NCI-H2107 treated with DMSO at 0.1 percent for 48 hours (cell line): ENCODE results near the gene GNB3.
A peak's percentile ranks its signal among the peaks of the same experiment; 100 is the strongest.

Experiments
- DNase-seq: peaks from one replicate; lab custom pipeline; 2025; ENCODE audit not compliant: unreplicated experiment; lab: John Stamatoyannopoulos, UW

The GNB3 gene

DNA sequence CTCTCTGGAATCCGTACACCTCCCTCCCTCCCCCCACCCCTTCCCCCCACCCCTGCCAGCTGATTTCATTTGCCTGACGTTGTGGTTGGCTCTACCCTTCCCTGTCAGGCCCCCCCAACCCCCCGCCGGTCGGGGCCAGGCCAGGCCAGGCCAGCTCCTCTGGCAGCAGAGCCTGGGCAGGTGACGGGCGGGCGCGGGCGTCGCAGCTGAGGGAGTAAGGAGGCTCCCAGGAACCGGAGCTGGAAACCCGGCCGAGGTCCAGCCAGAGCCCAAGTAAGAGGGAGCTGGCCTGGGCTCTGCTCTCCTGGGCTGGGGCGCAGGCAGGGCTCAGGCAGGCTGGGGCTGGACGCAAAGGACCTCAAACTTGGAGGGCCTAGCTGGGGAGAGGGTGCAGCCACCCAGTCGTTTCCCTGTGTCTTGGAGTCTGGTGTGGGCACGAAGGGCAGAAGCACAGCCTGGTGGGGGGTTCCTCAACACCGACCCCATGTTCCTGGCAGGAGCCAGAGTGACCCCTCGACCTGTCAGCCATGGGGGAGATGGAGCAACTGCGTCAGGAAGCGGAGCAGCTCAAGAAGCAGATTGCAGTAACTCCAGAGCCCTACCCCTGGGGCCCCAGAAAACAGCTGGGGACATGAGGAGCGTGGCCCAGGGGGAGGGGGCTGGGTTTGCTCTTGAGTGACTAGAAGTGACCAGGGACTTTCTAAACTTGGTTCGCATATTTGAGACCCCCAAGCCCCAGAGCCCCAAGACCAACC lies at the start of gene GNB3:
TSS of gene GNB3 (plus strand) at position 165 of the 755 bp plus-strand sequence. CDS start at position 528, 363 bp downstream.
- no peak for DNase-seq

DNA sequence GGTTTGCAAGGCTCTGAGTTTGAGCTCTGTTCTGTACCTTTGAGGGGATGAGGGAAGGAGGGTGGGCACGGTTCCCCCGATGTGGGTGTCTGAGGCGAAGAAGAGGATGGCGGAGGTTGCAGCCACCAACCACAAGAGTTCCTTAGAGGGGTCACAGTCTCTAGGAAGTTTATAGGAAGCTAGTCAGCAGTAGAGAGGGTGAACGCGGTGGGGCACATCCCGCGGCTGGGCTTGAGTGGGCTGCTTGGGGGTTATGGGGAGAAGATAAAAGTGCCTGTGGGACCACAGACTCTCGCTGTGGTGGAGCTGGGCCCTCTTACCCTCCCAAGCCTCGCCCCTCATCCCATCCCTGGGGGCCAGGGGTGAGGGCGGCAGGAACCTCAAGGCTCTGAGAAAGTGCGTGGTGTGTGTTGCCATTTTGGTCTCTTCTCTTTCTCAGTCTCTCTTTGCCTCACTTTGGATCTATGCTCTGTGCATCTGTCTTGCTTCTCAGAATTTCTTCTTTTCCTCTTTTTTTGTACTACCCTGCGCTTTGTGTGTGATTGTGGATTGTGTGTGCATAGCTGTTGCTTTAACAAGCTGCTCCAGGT lies 48.7 kb upstream of the GNB3 start:
- no peak for DNase-seq

DNA sequence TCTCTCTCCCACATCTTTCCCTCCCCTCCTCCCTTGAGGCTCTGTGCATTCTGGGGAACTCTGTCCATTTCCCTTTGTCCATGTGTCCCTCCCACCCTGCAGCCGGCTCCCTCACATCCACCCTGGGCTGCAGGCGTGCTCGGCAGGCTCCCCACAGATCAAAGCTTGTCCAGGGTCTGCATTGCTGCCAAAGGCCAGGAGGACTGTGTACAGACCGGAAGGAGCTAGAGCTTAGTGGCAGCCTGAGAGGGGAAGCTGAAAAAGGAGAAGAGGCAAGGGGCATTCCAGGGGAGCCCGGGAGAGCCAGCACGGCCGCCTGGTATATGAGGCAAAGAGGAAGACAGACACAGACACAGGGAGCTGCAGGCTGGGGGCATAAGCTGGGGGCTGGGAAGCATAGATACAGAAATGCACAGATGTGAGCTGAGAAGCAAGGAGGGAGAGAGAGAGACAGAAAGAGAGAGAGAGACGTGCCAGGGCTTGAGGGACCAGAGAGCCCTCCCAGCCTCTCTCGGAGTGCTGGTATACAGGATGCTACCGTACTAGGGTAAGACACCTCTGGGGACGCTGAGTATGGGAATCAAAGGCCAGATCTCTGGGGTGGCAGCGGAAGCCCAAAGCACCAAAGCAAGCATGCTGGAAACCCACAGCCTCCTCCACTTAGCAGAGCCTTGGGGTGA lies 48.1 kb upstream of the GNB3 start:
- no peak for DNase-seq

DNA sequence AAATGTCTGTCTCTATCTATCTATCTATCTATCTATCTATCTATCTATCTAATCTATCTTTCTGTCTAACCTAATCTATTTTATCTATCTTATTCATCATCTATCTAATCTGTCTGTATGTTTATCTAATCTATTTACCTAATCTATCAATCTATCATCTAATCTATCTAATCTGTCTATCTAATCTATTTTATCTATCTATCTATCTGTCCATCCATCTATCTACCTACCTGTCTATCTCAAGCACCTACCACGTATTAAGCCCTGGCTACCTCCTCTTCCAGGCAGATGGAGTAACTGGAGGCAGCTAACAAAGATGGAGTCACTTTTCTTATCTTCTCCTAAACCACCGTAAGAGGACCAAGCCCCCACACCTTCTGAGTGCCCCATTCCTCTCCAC lies 45.6 kb upstream of the GNB3 start:
- DNase-seq: no peak

DNA sequence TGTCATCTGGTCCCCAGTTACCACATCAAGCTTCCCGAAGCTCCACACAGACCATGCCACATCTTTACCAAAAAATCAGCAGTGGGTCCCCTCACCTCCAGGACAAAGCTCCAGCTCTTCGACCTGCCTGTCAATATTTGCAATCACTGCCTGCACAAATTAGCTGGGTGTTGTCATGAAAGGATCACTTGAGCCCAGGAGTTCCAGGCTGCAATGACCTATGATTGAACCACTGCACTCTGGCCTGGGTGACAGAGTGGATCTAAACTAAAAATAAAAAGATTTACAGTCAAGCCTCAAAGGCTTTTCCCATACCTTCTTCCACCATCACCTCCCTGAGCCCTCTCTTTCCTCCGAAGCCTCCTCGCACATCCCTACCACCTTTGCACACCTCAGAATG lies 44.1 kb upstream of the GNB3 start:
- DNase-seq: no peak

DNA sequence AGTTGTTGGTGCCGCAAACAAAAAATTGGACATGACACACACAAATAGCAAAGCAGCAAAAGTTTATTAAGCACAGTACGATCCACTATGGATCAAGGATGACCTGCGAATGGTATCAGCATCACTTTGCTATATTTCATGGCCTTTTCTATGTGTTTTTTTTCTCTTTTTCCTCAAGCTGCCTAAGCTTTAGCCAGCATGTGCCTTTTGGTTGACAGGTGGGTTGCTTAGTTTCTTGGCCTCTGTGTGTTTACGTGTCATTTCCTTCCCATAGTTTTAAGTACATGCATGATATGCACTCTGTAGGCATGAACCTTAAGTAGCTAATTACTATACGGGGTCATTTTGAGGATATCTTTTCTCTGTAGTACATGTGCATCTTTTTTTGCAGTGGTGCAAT lies 41.6 kb upstream of the GNB3 start:
- no peak for DNase-seq

DNA sequence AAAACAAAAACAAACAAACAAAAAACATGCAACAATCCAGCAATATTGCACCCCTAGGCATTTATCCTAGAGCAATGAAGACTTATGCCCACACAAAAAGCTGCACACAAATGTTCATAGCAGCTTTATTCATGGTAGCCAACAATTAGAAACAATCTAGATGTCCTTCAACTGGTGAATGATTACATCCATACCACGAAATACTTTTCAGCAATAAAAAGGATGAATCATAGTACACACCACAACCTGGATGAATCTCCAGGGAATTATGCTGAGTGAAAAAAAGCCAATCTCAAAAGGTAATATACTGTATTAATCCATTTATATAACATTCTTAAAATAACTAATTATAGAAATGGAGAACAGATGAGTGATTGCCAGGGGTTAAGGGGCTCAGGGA lies 33.6 kb upstream of the GNB3 start:
- no peak for DNase-seq

DNA sequence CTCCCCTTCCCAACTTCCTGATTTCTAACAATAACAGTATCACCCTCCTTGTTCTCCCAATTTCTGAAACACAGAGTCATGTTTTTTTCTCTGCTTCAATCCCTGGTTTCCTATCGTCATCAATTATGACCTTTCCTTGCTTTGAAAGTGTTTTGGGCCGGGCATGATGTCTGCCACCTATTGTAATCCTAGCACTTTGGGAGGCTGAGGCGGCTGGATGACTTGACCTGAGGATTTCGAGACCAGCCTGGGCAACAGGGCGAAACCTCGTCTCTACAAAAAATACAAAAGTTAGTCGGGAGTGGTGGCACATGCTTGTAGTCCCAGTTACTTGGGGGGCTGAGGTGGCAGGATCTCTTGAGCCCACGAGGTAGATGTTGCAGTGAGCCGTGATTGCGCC lies 31.7 kb upstream of the GNB3 start:
- DNase-seq: no peak

DNA sequence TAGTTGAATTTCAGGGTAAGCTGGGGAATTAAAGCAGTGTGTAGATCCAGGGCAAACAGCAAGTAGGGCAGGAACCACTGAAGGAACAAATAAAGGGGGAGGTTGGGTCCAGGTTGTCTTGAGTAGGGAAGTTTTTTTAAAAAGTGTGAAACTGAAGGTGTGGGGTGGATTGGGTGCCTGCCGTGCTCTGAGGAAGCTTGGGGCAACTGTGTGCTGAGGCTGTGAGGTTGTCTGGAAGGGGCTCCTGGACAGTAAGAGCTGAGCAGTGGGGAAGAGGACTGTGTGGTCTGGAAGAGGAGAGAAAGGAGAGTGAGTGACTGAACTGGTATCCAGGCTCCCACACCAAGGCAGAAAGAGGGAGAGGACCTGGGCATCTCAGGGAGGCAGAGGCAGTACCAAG lies 30.0 kb upstream of the GNB3 start:
- DNase-seq: no peak

DNA sequence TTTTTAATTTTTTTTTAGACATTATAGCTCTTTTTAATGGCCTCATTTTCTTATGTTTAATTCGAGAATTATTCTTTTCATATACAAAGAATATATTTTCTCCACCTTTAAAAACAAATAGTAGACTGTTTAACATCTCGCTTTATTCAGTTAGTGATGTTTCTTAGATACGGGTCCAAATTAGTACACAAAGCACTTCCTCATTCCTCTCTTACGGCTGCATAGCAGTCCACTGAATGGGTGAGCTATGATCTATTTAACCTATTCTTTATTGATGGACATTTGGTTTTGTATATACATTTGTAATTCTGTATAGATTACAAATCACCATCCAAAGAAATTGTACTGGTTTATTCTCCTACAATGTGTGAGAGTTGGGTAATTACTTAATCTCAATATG lies 27.4 kb upstream of the GNB3 start:
- no peak for DNase-seq

DNA sequence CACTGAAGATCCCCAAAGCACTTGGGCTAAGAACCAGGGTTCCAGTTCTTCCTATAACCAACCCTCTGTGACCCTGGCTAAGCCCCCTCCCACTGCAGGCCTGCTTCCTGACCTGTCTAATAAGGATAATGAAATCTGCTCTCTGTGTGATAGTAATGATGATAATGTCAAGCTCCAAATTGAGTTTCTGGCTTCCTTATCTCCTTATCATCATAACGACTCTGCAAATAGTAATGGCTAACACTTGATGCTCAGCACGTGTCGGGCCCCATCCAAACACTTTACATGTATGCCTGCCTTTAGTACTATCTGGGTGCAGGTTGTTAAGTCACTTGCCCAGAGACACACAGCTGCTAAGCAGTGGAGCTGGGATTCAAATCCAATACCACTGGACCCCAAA lies 24.1 kb upstream of the GNB3 start:
- no peak for DNase-seq

DNA sequence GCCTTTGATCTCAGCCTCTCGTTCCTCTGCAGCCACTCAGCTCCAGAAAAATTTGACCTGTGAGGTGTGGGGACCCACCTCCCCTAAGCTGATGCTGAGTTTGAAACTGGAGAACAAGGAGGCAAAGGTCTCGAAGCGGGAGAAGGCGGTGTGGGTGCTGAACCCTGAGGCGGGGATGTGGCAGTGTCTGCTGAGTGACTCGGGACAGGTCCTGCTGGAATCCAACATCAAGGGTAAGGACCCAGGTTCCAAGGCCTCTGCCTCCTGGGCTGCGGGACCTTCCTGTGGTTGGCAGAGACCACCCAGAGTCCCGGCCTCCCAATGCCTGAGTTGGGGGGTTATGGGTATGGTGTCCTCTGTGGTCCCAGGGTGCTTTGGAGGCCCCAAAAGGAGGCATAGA lies 23.6 kb upstream of the GNB3 start:
- DNase-seq: no peak

DNA sequence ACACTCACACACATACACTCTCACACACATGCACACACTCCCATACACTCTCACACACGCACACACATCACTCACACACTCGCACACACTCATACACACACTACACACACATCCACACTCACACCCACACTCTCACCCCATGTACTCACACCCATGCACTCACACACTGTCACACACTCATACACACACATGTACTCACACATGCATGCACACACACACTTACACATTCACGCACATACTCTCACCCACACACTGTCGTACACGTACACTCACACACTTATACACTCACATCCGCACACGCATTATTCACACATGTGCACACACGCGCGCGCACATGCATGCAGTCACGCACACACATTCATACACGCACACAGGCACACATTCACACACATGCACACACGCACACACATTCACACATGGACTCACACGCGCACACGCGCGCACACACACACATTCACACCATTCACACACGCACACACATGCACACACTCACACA lies 23.0 kb upstream of the GNB3 start:
- no peak for DNase-seq

DNA sequence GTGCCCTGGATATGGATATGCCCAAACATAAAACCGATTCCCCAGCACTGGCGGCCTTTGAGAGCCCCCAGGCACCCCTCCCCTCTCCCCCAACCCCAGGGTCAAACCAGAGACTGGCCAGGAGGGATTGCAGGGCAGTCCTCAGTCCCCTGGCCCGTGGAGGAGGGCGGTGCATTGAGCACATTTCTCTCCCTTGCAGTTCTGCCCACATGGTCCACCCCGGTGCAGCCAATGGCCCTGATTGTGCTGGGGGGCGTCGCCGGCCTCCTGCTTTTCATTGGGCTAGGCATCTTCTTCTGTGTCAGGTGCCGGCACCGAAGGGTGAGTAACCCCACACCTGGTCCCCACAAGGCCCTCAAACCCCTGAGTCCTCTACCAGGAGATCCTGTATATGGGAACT lies 22.5 kb upstream of the GNB3 start:
- no peak for DNase-seq

DNA sequence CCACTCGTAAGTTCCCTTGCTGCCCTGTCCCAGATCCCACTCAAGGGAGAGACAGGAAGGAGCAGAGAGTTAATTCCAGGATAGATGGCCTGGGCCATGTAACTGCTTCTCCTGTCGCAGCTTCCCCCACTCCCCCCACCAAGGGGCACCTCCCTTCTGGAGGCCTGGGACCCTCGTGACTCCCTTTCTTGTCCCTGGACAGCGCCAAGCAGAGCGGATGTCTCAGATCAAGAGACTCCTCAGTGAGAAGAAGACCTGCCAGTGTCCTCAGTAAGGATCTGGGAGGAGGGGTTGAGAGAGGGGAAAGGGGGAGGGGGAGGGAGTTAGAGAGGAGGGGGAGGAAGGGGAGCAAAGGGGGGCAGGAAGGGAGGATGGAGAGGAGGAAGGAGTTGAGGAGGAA lies 22.1 kb upstream of the GNB3 start:
- DNase-seq: no peak

DNA sequence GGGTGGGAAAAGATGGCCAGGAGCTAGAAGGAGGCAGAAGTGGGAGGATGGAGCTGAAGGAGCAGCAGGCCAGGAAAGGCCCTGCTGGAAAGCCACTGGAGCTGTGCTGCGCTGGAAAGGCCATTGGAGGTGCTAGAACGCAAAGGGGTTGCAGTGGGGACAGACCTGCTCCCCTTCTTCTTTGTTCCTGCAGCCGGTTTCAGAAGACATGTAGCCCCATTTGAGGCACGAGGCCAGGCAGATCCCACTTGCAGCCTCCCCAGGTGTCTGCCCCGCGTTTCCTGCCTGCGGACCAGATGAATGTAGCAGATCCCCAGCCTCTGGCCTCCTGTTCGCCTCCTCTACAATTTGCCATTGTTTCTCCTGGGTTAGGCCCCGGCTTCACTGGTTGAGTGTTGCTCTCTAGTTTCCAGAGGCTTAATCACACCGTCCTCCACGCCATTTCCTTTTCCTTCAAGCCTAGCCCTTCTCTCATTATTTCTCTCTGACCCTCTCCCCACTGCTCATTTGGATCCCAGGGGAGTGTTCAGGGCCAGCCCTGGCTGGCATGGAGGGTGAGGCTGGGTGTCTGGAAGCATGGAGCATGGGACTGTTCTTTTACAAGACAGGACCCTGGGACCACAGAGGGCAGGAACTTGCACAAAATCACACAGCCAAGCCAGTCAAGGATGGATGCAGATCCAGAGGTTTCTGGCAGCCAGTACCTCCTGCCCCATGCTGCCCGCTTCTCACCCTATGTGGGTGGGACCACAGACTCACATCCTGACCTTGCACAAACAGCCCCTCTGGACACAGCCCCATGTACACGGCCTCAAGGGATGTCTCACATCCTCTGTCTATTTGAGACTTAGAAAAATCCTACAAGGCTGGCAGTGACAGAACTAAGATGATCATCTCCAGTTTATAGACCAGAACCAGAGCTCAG lies 21.4 kb upstream of the GNB3 start:
- no peak for DNase-seq

DNA sequence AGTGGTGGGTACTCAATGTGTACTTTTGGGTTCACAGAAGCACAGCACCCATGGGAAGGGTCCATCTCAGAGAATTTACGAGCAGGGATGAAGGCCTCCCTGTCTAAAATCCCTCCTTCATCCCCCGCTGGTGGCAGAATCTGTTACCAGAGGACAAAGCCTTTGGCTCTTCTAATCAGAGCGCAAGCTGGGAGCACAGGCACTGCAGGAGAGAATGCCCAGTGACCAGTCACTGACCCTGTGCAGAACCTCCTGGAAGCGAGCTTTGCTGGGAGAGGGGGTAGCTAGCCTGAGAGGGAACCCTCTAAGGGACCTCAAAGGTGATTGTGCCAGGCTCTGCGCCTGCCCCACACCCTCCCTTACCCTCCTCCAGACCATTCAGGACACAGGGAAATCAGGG lies 20.6 kb upstream of the GNB3 start:
- no peak for DNase-seq

DNA sequence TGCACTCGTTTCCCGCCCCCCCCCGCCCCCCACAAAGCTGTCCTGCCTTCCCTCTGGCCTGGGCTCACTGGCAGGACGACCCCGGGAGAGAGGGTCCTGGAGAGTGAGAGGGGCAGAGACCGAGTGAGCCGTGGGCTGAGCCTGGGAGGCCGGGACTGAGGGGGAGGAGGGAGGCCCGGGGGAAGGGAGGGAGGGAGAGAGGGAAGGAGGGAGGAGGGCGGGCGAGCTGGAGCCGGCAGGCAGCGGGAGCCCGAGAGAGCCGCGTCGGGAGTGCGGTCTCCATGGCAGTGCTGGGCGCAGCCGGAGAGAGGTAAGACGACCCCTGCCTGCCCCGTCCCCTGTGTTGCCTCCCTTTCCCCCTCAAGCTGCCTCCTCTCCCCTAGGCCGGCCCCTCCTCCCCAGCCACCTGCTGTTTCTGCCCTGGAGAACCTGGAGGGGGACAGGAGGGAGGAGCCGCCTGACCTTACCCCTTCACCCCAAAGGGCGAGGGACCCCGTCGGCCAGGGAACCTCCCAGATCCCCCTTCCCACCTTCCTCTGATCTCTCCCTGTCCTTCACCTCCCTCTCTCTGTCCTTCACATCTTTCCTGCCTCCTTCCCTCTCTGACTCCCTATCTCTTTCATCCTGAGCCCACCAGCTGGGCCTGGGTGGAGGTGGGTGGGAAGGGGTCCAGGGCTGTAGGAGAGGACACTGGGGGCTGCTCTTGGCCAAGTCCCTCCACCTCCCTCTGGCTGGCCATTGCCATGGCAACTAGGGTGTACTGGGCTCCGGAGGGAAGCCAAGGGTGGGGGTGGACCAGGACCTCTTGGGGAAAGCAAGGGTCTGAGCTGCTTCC lies 18.9 kb upstream of the GNB3 start, which contains the start of gene GPR162:
TSS of gene GPR162 (plus strand) at position 231 of the 835 bp plus-strand sequence. CDS start 2,078 bp downstream, outside the sequence.
- peak; percentile 43 for DNase-seq

DNA sequence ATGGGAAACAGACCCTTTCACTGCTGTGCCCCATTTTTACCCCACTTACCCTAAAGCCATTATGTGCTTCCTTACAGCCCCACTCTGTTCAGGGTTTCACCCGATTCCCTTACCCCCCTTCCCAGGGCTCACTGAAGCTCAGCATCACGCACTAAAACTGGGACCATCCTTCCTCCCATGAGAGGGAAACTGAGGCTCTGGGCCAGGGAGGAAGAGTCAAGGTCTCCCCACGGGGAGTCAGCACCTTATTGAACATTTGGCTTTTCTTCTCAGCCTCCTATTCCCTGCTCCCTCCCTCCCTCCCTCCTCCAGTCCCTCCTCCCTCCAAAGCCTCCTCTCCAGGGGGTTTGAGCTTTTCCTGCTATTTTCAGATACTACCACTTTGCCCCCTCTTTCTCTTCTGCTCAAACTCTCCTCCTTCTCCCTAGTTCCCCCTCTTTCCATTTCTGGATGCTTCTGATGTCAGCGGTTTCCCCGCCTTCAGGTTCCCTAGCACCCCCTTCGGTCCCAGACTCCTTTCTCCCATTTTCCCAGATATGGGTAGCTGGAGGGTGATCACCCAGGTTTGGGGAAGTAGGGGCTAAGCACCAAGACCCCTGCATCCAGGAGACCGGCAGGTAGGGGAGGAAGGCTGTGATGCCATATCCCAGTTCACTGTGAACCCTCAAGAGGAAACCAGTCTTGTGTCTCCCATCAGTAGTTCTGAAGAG lies 18.1 kb upstream of the GNB3 start:
- DNase-seq: no peak
